PC-9 (cell line): ENCODE measurements around the gene DFFA.

Source experiments
- EZH2 ChIP-seq: fragments of 200-600 bp; sonication (generic); IDR thresholded peaks from 2 replicates; pipeline ENCODE4 v1.8.0; 2017; ENCODE audit warnings: antibody characterized with exemption, low read depth
- TF ChIP-seq, protein P1 (sequence below): fragments of 200-600 bp; sonication (generic); conservative IDR thresholded peaks from 2 replicates; pipeline ENCODE4 v1.6.1; 2017; ENCODE audit warnings: mixed run types, antibody characterized with exemption, mild to moderate bottlenecking, moderate library complexity

DNA sequence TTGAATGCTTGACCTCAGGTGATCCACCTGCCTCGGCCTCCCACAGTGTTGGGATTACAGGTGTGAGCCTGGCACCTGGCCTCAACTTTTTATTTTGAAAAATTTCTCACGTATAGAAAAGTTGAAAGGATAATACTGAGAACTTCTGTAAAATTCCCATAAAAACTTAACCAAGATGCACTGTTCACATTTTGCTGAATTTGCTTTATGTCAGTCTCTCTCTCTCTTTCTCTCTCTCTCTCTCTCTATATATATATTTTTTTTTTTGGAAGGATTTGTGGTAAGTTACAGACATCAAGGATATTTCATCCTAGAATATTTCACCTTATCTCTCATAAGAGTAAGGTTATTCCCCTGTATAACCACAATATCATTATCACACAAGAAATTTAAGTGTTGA, 8.3 kb upstream of the DFFA start:
- TF ChIP-seq, protein P1, sequence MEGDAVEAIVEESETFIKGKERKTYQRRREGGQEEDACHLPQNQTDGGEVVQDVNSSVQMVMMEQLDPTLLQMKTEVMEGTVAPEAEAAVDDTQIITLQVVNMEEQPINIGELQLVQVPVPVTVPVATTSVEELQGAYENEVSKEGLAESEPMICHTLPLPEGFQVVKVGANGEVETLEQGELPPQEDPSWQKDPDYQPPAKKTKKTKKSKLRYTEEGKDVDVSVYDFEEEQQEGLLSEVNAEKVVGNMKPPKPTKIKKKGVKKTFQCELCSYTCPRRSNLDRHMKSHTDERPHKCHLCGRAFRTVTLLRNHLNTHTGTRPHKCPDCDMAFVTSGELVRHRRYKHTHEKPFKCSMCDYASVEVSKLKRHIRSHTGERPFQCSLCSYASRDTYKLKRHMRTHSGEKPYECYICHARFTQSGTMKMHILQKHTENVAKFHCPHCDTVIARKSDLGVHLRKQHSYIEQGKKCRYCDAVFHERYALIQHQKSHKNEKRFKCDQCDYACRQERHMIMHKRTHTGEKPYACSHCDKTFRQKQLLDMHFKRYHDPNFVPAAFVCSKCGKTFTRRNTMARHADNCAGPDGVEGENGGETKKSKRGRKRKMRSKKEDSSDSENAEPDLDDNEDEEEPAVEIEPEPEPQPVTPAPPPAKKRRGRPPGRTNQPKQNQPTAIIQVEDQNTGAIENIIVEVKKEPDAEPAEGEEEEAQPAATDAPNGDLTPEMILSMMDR, result no peak
- TF ChIP-seq EZH2, result no peak
